H9 (cell line): ENCODE measurements around the gene PDIA2. TPM values are rescaled to one million over a fixed set of nuclear protein-coding genes. Genes with fewer than 3 reads are reported as not detected.

Source experiments
- DNase-seq: peaks from one replicate; pipeline ENCODE4 v3.0.0-alpha.2; 2017
- H2AFZ ChIP-seq: one replicate; pipeline ENCODE4 v1.6.1; 2013; ENCODE audit warnings: mild to moderate bottlenecking, low read length, control low read depth, moderate library complexity
- H2AK5ac ChIP-seq: 2 replicates; pipeline ENCODE4 v1.6.1; 2013; ENCODE audit warnings: low read length, control low read depth, mixed read lengths; ENCODE audit not compliant: insufficient read length
- H2BK120ac ChIP-seq: one replicate; pipeline ENCODE4 v1.6.1; 2013; ENCODE audit warnings: low read depth, mild to moderate bottlenecking, low read length, control low read depth, inconsistent platforms; ENCODE audit not compliant: poor library complexity, severe bottlenecking
- H2BK12ac ChIP-seq: 2 replicates; pipeline ENCODE4 v1.6.1; 2013; ENCODE audit warnings: low read length, control low read depth, mixed read lengths, low read depth; ENCODE audit not compliant: insufficient read length
- H2BK15ac ChIP-seq: 2 replicates; pipeline ENCODE4 v1.6.1; 2013; ENCODE audit warnings: low read depth, low read length, control low read depth
- H2BK20ac ChIP-seq: one replicate; pipeline ENCODE4 v1.6.1; 2013; ENCODE audit warnings: low read depth, mild to moderate bottlenecking, low read length, control low read depth, inconsistent platforms; ENCODE audit not compliant: poor library complexity, severe bottlenecking
- H2BK5ac ChIP-seq: 2 replicates; pipeline ENCODE4 v1.6.1; 2013; ENCODE audit warnings: low read length, control low read depth, mixed read lengths; ENCODE audit not compliant: insufficient read length
- H3K14ac ChIP-seq: 2 replicates; pipeline ENCODE4 v1.6.1; 2013; ENCODE audit warnings: low read length, control low read depth; ENCODE audit not compliant: insufficient read depth
- H3K18ac ChIP-seq: 2 replicates; pipeline ENCODE4 v1.6.1; 2013; ENCODE audit warnings: low read depth, mild to moderate bottlenecking, mixed read lengths, low read length, control low read depth; ENCODE audit not compliant: insufficient read length
- H3K23ac ChIP-seq: 2 replicates; pipeline ENCODE4 v1.6.1; 2013; ENCODE audit warnings: low read length, control low read depth, mixed read lengths, low read depth; ENCODE audit not compliant: insufficient read length
- H3K23me2 ChIP-seq: 2 replicates; pipeline ENCODE4 v1.6.1; 2013; ENCODE audit warnings: low read depth, mild to moderate bottlenecking, mixed read lengths, low read length, control low read depth; ENCODE audit not compliant: insufficient read length, poor library complexity, severe bottlenecking
- H3K27ac ChIP-seq: 2 replicates; pipeline ENCODE4 v1.5.1; 2013; ENCODE audit warnings: low read length, control low read depth, mixed read lengths, low read depth; ENCODE audit not compliant: insufficient read length
- H3K27me3 ChIP-seq: 2 replicates; pipeline ENCODE4 v1.6.1; 2013; ENCODE audit warnings: low read length, control low read depth, inconsistent platforms; ENCODE audit not compliant: insufficient read depth
- H3K4ac ChIP-seq: 2 replicates; pipeline ENCODE4 v1.6.1; 2013; ENCODE audit warnings: low read depth, mild to moderate bottlenecking, control low read depth, inconsistent platforms, low read length, moderate library complexity
- H3K4me1 ChIP-seq: 2 replicates; pipeline ENCODE4 v1.6.1; 2013; ENCODE audit warnings: low read length, control low read depth, inconsistent platforms; ENCODE audit not compliant: insufficient read depth
- H3K4me2 ChIP-seq: 2 replicates; pipeline ENCODE4 v1.6.1; 2013; ENCODE audit warnings: low read length, control low read depth, mixed read lengths; ENCODE audit not compliant: insufficient read length, insufficient read depth
- H3K56ac ChIP-seq: 2 replicates; pipeline ENCODE4 v1.6.1; 2013; ENCODE audit warnings: low read depth, mild to moderate bottlenecking, mixed read lengths, low read length, control low read depth; ENCODE audit not compliant: insufficient read length
- H3K79me1 ChIP-seq: 2 replicates; pipeline ENCODE4 v1.6.1; 2013; ENCODE audit warnings: low read depth, mild to moderate bottlenecking, moderate library complexity, low read length, control low read depth, inconsistent platforms; ENCODE audit not compliant: insufficient read depth, poor library complexity, severe bottlenecking
- H3K79me2 ChIP-seq: 2 replicates; pipeline ENCODE4 v1.6.1; 2013; ENCODE audit warnings: low read length, control low read depth, inconsistent platforms; ENCODE audit not compliant: insufficient read depth
- H3K9ac ChIP-seq: 2 replicates; pipeline ENCODE4 v1.6.1; 2013; ENCODE audit warnings: low read length, control low read depth, mixed read lengths; ENCODE audit not compliant: insufficient read length; ENCODE audit errors: extremely low read depth
- H3K9me3 ChIP-seq: one replicate; pipeline ENCODE4 v1.6.1; 2013; ENCODE audit warnings: low read depth, low read length, inconsistent platforms; ENCODE audit not compliant: control insufficient read depth
- H3T11ph ChIP-seq: one replicate; pipeline ENCODE4 v1.6.1; 2013; ENCODE audit warnings: mild to moderate bottlenecking, low read length, control low read depth, inconsistent platforms
- H4K20me1 ChIP-seq: one replicate; pipeline ENCODE4 v1.6.1; 2013; ENCODE audit not compliant: control insufficient read depth, insufficient read length, insufficient read depth
- H4K5ac ChIP-seq: 2 replicates; pipeline ENCODE4 v1.6.1; 2013; ENCODE audit warnings: low read depth, mild to moderate bottlenecking, mixed read lengths, low read length, control low read depth; ENCODE audit not compliant: insufficient read length
- H4K8ac ChIP-seq: replicated peaks from 2 replicates; pipeline ENCODE4 v1.6.1; 2013; ENCODE audit warnings: low read length, control low read depth, mixed read lengths, low read depth; ENCODE audit not compliant: insufficient read length
- H4K91ac ChIP-seq: 2 replicates; pipeline ENCODE4 v1.6.1; 2013; ENCODE audit warnings: low read depth, mild to moderate bottlenecking, moderate library complexity, mixed read lengths, low read length, control low read depth; ENCODE audit not compliant: insufficient read length
- H3K27ac Mint-ChIP-seq, 3 experiments: 2 replicates in 2 of 3; 3 replicates in 1 of 3; pipeline ENCODE4 v1.8.0; 2020 to 2021; ENCODE audit warnings: mixed read lengths in 3 of 3, mild to moderate bottlenecking in 1 of 3, moderate library complexity in 1 of 3
- H3K27me3 Mint-ChIP-seq: 2 replicates; pipeline ENCODE4 v1.8.0; 2021; ENCODE audit warnings: low read depth, mild to moderate bottlenecking, moderate library complexity, mixed read lengths
- H3K36me3 Mint-ChIP-seq, 3 experiments: 2 replicates in 2 of 3; 3 replicates in 1 of 3; pipeline ENCODE4 v1.8.0; 2020 to 2021; ENCODE audit warnings: low read depth in 3 of 3, mixed read lengths in 3 of 3; ENCODE audit not compliant: insufficient read depth in 1 of 3
- H3K4me1 Mint-ChIP-seq, 2 experiments: 2 replicates each; pipeline ENCODE4 v1.8.0; 2020; ENCODE audit warnings: mixed read lengths in 2 of 2
- H3K4me3 Mint-ChIP-seq, 2 experiments: 2 replicates in 1 of 2; 3 replicates in 1 of 2; pipeline ENCODE4 v1.8.0; 2020 to 2021; ENCODE audit warnings: mild to moderate bottlenecking in 2 of 2, mixed read lengths in 2 of 2, moderate library complexity in 1 of 2
- H3K9me3 Mint-ChIP-seq, 2 experiments: 2 replicates in 1 of 2; 3 replicates in 1 of 2; pipeline ENCODE4 v1.8.0; 2020; ENCODE audit warnings: mild to moderate bottlenecking in 2 of 2, mixed read lengths in 2 of 2, moderate library complexity in 1 of 2
- WGBS: extraction: QIAGEN DNeasy Blood & Tissue Kit; methylation state at CpG from one replicate; pipeline ENCODE4 v1.1.7; 2013; ENCODE audit warnings: missing lambda C conversion rate, low lambda C conversion rate, mixed read lengths; ENCODE audit not compliant: insufficient read length; ENCODE audit errors: extremely low coverage; 5-methylcytosine and 5-hydroxymethylcytosine counted together
- total RNA-seq: library from RNA; stranded (reverse); gene quantifications from 2 replicates; pipeline ENCODE4 v1.2.1, GENCODE V29; 2021
- TF ChIP-seq, protein P1 (sequence below): fragments of 200-600 bp; sonication (generic); conservative IDR thresholded peaks from 3 replicates; pipeline ENCODE4 v1.8.0; 2021; ENCODE audit warnings: antibody characterized with exemption, mild to moderate bottlenecking

Gene PDIA2
- total RNA-seq, 1 experiment from 2014 or later: 1.4 TPM

- no peak overlapping the region for H3K4me3 Mint-ChIP-seq
- TF ChIP-seq, protein P1, sequence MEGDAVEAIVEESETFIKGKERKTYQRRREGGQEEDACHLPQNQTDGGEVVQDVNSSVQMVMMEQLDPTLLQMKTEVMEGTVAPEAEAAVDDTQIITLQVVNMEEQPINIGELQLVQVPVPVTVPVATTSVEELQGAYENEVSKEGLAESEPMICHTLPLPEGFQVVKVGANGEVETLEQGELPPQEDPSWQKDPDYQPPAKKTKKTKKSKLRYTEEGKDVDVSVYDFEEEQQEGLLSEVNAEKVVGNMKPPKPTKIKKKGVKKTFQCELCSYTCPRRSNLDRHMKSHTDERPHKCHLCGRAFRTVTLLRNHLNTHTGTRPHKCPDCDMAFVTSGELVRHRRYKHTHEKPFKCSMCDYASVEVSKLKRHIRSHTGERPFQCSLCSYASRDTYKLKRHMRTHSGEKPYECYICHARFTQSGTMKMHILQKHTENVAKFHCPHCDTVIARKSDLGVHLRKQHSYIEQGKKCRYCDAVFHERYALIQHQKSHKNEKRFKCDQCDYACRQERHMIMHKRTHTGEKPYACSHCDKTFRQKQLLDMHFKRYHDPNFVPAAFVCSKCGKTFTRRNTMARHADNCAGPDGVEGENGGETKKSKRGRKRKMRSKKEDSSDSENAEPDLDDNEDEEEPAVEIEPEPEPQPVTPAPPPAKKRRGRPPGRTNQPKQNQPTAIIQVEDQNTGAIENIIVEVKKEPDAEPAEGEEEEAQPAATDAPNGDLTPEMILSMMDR: no peak
- Histone ChIP-seq H3K79me2 (no peaks in the 10 kb centered on the region), H2BK12ac (no peak overlapping the region), H2BK20ac (no peak overlapping the region), H4K8ac (no peak overlapping the region), H2AK5ac (no peak overlapping the region), H3K27me3 (no peaks in the 10 kb centered on the region; the same call in 1 of the 2 replicates), H3K4me2 (no peak overlapping the region), H3K14ac (no peak overlapping the region; the same call in 1 of the 2 replicates), H3K18ac (no peak overlapping the region), H3K4me1 (no peaks in the 10 kb centered on the region), H3K9me3 (no peaks in the 10 kb centered on the region), H2BK5ac (no peak overlapping the region), H4K5ac (no peak overlapping the region), H3K79me1 (no peaks in the 10 kb centered on the region), H4K20me1 (no peaks in the 10 kb centered on the region), H3K56ac (no peak overlapping the region), H2BK120ac (no peak overlapping the region), H3K23ac (no peak overlapping the region), H4K91ac (no peak overlapping the region), H2BK15ac (no peak overlapping the region), H3K4ac (no peak overlapping the region), H3K23me2 (peaks cover 3% of the 10 kb centered on the region), H3T11ph (no peak overlapping the region), H2AFZ (no peak overlapping the region), H3K9ac (no peak overlapping the region), H3K27ac (no peak overlapping the region)
- no CpG with 5 or more reads among the region's 52 CpGs for WGBS
- peaks cover 8 to 12% of the 10 kb centered on the region in 2 experiments for H3K9me3 Mint-ChIP-seq
- peaks cover 16 to 28% (median 22%) of the 10 kb centered on the region in 3 experiments for H3K36me3 Mint-ChIP-seq
- no peak for DNase-seq
- H3K4me1 Mint-ChIP-seq: no peaks in the 10 kb centered on the region
- no peak overlapping the region for H3K27ac Mint-ChIP-seq
- H3K27me3 Mint-ChIP-seq: peaks cover 22% of the 10 kb centered on the region
Measured at GRCh38 chr16:284204-285120, 1.5 kb downstream of the PDIA2 start.
